RWPE1 (cell line): ENCODE results near the gene SCAMP2.

Experiments
- CTCF ChIA-PET: fragments of 350-600 bp; sonication (Branson Sonifier 250); formaldehyde crosslinking; extraction: SDS; loops from one replicate; lab custom pipeline; 2021; lab: Yijun Ruan, JAX
- POLR2A ChIA-PET: fragments of 400-600 bp; formaldehyde crosslinking; extraction: SDS; loops from one replicate; lab custom pipeline; 2020; ENCODE audit warnings: antibody characterized with exemption; ENCODE audit not compliant: low non-redundant PET; lab: Yijun Ruan, JAX
- DNase-seq: peaks from one replicate; pipeline ENCODE4 v3.0.0; 2012; ENCODE audit warnings: low spot score
- H3K27ac ChIP-seq: fragments of 450-650 bp; 2 replicates; pipeline ENCODE4 v1.5.1; 2017
- CTCF ChIP-seq: fragments of 450-650 bp; conservative IDR thresholded peaks from 2 replicates; pipeline ENCODE4 v1.5.1; 2017; ENCODE audit warnings: low read depth, mild to moderate bottlenecking

SCAMP2 gene

GRCh38 chr15:74851960-74852359 is 21.2 kb downstream of the SCAMP2 start:
- peak overlapping the region; percentile 12; the same call in 1 of the 2 replicates for H3K27ac ChIP-seq
- ChIA-PET POLR2A (no interaction called here), CTCF (interaction anchor here (1.5 kb wide), 1 partner anchor 35 kb away, joined by 3 read pairs; no protein-coding TSS in a partner anchor)
- DNase-seq, result no peak
- TF ChIP-seq CTCF, result no peak

- TF ChIP-seq CTCF, result no peak
- CTCF ChIA-PET, result no interaction called here
- POLR2A ChIA-PET, result no interaction called here
- DNase-seq, result no peak
- H3K27ac ChIP-seq, result no peak overlapping the region; the same call in 1 of the 2 replicates
These were observed 22.8 kb downstream of the SCAMP2 start for GRCh38 chr15:74850393-74850792.

- ChIA-PET POLR2A (no interaction called here), CTCF (interaction anchor here (0.7 to 0.8 kb wide), 2 partner anchors 54 to 209 kb away, joined by 3 to 4 read pairs; no protein-coding TSS in a partner anchor)
- H3K27ac ChIP-seq, result peak overlapping the region; percentile 40
- DNase-seq, result no peak
- TF ChIP-seq CTCF, result no peak
These were observed 25.7 kb downstream of the SCAMP2 start for GRCh38 chr15:74847432-74847831.

GRCh38 chr15:74845581-74845980 is 27.6 kb downstream of the SCAMP2 start:
- POLR2A ChIA-PET, result no interaction called here
- DNase-seq, result no peak
- peak overlapping the region; percentile 81 for H3K27ac ChIP-seq
- CTCF ChIA-PET, result interaction anchor here (0.7 to 1.6 kb wide), 2 partner anchors 22 to 56 kb away, joined by 6 to 11 read pairs; no protein-coding TSS in a partner anchor
- no peak for TF ChIP-seq CTCF

GRCh38 chr15:74845208-74845568 is 28.0 kb downstream of the SCAMP2 start:
- ChIA-PET CTCF (interaction anchor here (1.6 kb wide), 1 partner anchor 56 kb away, joined by 11 read pairs; no protein-coding TSS in a partner anchor), POLR2A (interaction anchor here (0.7 to 1.5 kb wide), 2 partner anchors 19 to 26 kb away, joined by 3 to 6 read pairs; no protein-coding TSS in a partner anchor)
- no peak for DNase-seq
- H3K27ac ChIP-seq, result peak overlapping the region; percentile 81
- no peak for TF ChIP-seq CTCF

GRCh38 chr15:74844319-74845207 is 28.6 kb downstream of the SCAMP2 start:
- TF ChIP-seq CTCF, result no peak
- no peak for DNase-seq
- CTCF ChIA-PET, result interaction anchor here (0.6 to 1.6 kb wide), 3 partner anchors 22 to 57 kb away, joined by 3 to 11 read pairs (median 6); no protein-coding TSS in a partner anchor
- H3K27ac ChIP-seq, result peak overlapping the region; percentile 81
- POLR2A ChIA-PET, result interaction anchor here (0.7 to 1.5 kb wide), 2 partner anchors 19 to 26 kb away, joined by 3 to 6 read pairs; no protein-coding TSS in a partner anchor
